SIG-M5 (cell line): Measurements from ENCODE around the gene ATXN1.

Source experiments
- DNase-seq: peaks from one replicate; lab custom pipeline; 2025; lab: John Stamatoyannopoulos, UW

Gene ATXN1

DNA sequence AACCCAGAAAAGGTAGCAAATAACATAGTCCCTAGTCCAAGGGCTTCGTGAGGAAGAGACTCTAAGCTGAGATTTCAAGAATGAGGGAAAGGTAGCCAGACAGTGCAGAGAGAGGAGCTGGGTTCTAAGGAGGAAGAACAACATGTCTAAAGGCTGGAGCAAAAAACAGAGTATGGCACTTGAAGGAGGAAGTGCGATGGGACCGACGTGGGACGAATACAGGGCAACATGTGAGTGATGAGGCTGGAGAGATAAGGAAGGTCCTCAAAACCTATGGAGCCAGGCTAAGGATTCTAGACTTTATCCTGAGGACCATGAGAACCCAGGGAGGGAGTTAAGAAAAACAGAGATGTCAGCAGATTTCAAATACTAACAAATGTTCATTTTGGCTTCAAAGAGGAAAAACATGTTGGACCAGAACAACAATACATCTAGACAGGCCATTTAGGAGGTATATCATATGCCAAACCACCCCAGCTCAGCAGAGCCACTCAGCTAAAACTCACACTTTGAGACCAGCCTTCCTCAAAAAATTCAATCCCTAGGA, 17.5 kb downstream of the ATXN1 start:
- no peak for DNase-seq

- DNase-seq: no peak
These were observed 19.1 kb downstream of the ATXN1 start for GRCh38 chr6:16742116-16742515.

DNA sequence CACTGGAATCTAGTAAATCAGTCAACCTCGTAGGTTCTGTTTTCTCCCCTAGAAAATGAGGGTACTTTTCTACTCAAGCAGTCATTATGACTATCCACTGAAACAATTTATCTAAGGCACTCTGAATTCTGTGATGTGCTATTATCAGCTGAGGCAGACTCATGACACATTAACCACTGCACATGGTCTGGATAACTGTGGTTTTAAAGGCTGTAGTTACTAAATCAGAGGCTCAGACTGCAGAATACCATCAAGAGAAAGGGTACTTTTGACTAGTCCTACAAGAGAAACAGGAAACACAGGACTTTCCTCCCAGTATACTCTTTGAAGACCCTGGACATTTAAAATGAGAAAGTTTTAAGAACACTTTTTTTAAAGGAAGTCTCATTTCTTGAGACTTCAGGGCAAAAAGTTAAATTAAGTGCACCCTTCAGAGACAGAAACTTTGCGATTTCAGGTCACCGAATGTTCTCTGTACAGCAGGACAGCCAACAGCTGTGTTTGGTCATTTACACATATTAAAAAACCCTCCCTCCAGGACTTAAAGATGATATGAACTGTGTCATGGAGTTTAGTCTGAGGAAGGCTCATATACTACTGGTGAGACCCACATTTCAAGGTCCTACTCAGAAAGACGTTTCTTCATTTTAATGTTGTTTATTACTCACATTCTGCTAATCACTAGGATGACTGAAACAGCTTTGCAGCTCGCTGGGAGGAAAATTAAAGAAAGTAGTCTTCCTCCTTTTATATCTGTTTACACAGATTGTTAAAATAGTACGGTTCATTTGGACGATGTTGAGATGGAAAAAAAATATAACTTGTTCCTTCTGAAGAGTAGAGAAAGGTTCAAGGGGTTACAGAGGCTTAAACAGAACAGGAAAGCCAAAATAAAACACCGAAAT, 19.9 kb downstream of the ATXN1 start:
- DNase-seq: no peak

DNA sequence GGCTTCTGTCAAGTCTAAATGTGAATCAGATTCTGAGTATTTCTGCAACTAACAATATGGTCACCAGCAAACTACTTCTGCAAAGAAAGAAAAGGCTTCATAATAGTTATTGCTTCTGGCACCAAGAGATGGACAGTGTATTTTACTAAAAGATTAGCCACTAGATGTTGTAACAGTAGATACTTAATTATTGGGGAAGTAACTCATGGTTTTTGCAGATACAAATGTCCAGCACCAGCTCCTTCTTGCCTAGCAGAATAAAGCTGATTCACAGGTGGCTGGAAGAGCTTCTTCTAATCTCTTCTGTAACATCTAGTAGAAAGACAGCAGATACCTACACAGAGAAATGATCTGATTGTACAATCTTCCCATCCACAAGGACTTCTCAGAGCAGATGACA, 21.2 kb downstream of the ATXN1 start:
- no peak for DNase-seq

DNA sequence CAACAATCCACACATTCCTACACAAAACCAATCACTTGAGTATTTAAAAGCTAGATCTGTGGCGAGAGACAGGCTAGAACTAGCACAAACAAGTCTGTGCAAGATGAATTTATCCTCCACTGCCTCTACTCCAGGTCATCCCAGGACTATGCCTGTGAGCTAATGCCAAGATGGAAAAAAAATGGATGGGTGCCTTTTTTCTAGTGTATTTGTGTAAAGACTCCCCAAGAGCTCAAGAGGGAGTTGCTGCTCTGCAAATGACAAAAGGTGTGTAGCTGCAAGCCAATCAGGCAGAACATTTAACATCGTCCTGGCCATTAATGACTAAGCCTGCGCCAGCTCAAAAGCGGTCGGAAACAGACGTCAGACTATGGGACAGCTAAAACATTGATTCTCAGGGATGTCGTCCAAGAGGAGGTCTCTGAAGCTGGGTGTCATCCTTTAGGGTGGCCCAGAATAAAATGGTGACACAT, 21.9 kb downstream of the ATXN1 start:
- DNase-seq: no peak

GRCh38 chr6:16737925-16738324, 23.3 kb downstream of the ATXN1 start:
- no peak for DNase-seq

DNA sequence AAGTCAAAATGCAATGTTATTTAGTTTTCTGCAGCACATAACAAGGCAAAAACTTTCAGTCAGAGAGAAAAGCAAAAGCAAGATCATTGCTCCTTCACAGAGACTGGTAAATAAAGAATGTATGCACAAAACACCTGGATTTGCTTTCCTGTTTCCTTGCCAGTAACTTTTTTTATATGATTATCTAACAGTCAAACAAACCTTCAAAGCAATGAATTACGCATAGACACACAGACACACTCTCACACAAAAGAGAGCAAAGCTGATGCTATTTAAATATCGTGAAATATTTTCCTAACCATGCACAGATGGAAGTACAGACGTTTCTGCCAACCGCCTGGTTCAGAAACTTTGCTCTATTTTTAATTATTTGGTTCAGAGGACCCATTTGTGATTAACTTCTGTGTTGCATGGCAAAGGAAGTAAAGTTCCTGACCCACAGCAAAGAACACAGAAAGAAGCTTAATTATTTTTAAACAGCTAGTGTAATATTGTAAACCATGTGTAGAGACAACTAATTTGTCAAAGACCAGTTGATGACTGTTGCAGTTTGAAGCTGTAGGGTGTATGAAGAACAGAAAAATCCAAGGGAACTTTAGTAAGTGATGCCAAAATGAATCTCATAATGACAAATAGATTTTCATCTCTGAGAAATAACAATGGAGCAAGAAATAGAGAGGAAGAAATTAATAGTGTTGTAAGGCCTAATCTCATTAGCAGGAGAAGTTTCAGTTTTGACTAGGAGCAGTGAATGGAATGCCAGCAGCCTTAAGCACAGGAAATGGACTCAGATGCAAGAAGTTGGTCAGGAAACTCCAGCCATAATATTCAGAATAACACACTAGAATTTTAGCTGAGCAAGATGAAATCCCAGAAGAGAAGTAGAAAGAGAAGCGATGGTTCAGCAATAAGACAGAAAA, 24.1 kb downstream of the ATXN1 start:
- DNase-seq: no peak

DNA sequence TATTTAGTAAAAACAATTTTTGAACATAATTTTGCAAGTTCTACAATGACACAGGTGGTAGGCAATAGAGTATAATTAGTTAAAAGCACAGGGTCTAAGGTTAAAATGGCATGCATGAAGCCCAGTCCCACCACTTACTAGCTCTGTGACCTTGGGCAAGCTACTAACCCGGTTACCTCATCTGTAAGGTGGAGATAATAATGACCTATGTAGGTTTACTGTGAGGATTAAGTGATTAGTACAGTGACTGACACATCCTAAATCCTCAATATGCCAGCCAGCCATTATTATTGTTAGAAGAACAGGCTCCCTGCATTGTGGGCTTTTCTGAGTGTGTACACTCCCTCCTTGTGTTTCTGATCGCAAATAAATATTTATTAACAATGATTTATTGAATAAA, 26.2 kb downstream of the ATXN1 start:
- no peak for DNase-seq

- DNase-seq: no peak
These were observed 28.2 kb downstream of the ATXN1 start for GRCh38 chr6:16733085-16733484.

- no peak for DNase-seq
These were observed 29.7 kb downstream of the ATXN1 start for GRCh38 chr6:16731478-16732051.

DNA sequence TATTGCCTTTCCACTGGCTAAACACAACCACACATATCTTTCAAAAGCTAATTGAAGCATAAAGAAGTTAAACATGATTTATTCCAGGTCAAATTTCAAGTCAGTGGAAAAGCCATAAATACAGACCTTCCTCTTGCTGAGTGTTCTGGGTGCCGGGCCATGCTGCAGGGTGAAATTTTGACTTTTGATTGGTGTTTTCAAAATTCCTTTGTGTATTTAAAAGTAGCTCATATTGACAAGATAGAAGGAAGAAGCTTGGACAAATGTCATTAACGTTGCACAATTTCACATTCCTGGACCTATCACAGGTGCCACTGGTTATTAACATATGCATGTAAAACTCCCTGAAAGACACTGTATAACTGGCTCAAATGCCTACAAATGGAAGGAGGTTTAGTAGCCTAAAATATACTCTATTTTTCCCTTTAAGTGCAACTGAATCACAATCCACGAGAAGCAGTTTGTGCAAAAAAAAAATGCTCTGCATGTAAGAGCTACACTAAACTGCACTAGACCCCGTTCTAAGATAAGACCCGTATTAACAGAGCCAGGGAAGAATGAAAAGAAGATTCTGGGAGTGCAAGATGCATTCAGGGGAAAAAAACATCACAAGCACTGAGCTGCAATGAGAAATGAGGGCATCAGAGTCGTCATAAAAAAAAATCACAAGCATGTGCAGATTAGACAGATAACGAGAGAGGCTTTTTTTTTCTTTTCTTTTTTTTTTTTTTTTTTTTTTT, 30.4 kb downstream of the ATXN1 start:
- no peak for DNase-seq

DNA sequence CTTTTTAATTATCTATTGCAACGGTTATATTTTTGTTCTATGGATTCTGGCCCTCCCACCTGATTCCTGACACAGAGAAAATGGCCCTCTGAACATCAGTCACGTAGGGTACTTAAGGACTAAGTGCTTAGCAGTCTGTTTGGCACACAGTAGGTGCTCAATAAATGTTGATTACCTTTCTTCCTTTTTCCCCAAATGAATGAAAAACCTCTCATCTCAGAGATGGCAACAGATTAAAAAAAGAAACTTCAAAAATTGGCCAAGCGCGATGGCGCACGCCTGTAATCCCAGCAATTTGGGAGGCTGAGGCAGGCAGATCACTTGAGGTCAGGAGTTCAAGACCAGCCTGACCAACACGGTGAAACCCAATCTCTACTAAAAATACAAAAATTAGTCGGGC, 31.5 kb downstream of the ATXN1 start:
- DNase-seq: no peak

DNA sequence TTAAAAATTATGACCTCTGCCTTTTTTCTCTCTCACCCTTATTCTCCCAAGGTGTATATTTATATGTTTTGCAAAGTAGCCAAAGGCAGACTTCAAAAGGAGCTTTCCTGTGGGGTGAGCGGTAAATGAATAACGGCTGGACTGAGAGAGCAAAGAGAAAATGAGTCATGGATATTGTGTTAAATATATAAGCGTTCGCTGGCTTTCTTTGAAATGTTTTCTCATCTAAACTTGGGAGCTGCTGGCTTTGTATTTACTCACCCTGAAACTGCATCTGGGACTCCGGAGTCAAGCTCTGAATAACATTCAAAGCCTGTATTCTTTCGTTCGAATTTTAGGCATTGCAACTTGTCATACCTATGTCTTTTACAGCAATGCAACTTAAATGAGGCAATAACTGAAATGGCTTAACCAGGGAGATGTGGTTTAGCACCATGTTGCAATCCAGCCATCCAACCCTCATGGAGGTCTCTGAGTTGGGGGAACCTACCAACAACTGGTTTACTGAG, 32.0 kb downstream of the ATXN1 start:
- DNase-seq: peak; percentile 63

GRCh38 chr6:16728513-16729182, 32.6 kb downstream of the ATXN1 start:
- DNase-seq: no peak

GRCh38 chr6:16727996-16728395, 33.3 kb downstream of the ATXN1 start:
- peak; percentile 15 for DNase-seq

GRCh38 chr6:16725145-16725864, 36.0 kb downstream of the ATXN1 start:
- DNase-seq: no peak

GRCh38 chr6:16723826-16724225, 37.4 kb downstream of the ATXN1 start:
- DNase-seq: no peak

DNA sequence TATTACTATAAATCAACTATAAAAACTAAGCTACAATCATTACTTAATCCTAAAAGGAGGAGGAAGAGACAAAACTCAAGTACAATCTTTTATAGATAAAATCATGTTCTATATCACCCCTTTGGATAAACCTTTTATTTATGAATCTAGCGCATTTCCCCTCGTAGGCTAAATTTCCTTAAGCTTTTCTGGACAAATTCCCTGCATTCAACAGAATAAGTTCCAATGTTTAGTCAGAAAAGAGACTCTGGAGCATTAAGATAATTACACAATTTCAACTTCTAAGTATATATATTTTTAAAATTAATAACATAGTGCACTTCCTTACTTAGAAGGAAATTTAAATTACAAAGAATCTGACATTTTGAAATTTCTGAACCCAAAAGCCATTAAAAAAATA, 37.9 kb downstream of the ATXN1 start:
- no peak for DNase-seq

DNA sequence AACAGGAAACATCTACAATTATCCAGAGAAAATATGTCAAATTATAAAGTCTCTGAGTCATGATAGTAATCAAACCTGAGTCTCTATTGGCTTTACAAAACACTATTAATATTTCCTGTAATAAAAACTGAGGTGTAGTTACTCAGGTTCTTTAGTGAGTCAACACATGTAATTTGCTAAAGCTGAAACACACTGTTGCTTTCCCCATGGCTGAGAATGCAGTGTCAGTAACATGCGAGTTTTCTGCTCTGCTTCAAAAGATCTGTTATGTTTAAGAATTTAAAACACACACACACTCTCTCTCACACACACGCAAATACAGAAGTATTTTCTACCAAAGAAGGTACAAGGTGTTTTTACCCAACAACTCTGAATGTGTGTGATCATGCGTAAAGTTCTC, 38.6 kb downstream of the ATXN1 start:
- no peak for DNase-seq

GRCh38 chr6:16721977-16722376, 39.3 kb downstream of the ATXN1 start:
- no peak for DNase-seq
